OCI-LY7 (cell line): ENCODE results near the gene CAT.

Experiments used
- EZH2phosphoT487 ChIP-seq: fragments of 200-600 bp; sonication (generic); IDR thresholded peaks from 2 replicates; pipeline ENCODE4 v1.6.1; 2018; ENCODE audit warnings: low read depth, borderline replicate concordance, mild to moderate bottlenecking, mixed run types, antibody characterized with exemption, low read length, moderate library complexity, mixed read lengths
- TF ChIP-seq, protein P1 (sequence below): fragments of 200-600 bp; sonication (generic); conservative IDR thresholded peaks from 2 replicates; pipeline ENCODE4 v1.5.1; 2014; ENCODE audit warnings: mild to moderate bottlenecking, antibody characterized with exemption, low read length, moderate library complexity, mixed read lengths

DNA sequence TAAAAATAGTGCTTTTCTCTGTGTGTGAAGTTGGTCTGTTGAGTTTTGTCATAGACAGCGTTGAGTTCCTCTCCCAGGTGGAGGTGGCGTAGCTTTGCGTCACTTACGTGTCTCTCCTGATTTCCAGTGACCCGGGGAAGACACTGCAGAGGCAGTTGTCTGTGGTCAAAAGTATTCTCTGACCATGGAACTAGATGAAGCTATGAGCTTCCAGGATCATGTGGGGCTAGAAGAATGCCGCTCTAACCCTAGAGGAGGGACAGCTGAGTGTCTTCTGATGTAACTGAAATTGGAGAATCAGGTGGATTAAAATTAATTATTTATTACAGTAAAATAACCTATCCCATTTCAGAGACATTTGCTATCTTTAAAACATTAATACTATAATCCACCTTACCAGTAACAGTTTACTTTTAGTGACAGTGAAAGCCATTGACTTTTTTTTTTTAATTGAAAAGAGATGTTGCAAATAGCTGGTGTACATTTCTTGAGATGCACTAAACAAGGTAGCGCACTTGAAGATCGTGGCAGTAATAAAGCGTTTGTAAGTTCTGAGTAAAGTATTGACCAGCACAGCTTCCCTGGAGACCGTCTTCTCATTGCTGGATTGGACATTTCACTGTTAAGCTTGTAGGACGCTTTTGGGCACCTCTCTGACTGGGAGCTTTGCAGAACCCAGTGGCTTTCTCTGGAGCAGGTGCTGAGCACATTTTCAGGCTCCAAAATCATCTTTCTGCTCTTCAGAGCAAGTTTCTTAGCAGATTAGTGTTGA, 9.7 kb downstream of the CAT start:
- TF ChIP-seq, protein P1, sequence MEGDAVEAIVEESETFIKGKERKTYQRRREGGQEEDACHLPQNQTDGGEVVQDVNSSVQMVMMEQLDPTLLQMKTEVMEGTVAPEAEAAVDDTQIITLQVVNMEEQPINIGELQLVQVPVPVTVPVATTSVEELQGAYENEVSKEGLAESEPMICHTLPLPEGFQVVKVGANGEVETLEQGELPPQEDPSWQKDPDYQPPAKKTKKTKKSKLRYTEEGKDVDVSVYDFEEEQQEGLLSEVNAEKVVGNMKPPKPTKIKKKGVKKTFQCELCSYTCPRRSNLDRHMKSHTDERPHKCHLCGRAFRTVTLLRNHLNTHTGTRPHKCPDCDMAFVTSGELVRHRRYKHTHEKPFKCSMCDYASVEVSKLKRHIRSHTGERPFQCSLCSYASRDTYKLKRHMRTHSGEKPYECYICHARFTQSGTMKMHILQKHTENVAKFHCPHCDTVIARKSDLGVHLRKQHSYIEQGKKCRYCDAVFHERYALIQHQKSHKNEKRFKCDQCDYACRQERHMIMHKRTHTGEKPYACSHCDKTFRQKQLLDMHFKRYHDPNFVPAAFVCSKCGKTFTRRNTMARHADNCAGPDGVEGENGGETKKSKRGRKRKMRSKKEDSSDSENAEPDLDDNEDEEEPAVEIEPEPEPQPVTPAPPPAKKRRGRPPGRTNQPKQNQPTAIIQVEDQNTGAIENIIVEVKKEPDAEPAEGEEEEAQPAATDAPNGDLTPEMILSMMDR = no peak
- TF ChIP-seq EZH2phosphoT487 = no peak
